ENCODE results near the gene NFATC2IP.
"Not testable (repeated sequence)": the region's sequence is repeated elsewhere in the genome, so short reads cannot be mapped to it uniquely, and the experiment has no call there.

Gene NFATC2IP

DNA sequence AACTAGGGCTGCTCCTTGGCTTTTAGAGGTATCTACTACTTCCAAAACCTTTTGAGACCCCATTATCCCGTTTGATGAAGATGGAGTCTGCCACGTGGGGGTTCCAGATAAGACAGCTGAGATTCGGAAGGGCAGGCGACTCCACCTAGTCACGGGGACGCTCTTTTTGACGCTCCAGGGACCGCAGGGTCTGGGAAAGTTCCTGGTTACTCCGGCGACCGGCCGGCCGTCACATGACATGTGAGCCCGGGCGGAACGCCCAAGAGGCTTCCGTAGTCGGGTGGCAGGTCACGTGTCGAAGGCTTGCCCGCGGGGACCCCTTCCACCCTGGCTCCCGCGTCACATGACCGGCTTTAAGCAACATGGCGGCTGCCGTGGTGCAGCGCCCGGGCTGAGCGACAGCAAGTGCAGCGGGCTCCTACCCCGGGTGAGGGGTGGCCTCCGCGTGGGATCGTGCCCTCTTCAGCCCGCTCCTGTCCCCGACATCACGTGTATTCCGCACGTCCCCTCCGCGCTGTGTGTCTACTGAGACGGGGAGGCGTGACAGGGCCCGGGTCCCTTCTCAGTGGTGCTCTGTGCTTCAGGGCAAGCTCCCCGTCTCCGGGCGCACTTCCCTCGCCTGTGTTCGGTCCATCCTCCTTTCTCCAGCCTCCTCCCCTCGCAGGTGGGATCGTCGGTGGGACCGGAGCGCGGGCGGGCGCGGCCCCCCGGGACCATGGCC is 23.9 kb downstream of the NFATC2IP start, which contains the start of gene SPNS1:
Gene SPNS1 (plus strand): TSS at position 342 of the 721 bp plus-strand sequence. CDS start 374 bp downstream, at position 716.
- peak; percentile 89 for DNase-seq

DNA sequence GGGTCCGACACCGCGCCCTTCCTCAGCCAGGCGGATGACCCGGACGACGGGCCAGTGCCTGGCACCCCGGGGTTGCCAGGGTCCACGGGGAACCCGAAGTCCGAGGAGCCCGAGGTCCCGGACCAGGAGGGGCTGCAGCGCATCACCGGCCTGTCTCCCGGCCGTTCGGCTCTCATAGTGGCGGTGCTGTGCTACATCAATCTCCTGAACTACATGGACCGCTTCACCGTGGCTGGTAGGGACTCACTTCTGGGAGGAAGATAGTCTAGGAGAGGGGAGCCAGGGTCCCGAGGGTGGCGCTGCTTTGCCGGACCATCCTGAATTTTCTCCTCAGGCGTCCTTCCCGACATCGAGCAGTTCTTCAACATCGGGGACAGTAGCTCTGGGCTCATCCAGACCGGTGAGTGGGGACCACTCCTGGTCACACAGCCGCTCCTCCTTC is 24.4 kb downstream of the NFATC2IP start:
- no peak for DNase-seq

DNA sequence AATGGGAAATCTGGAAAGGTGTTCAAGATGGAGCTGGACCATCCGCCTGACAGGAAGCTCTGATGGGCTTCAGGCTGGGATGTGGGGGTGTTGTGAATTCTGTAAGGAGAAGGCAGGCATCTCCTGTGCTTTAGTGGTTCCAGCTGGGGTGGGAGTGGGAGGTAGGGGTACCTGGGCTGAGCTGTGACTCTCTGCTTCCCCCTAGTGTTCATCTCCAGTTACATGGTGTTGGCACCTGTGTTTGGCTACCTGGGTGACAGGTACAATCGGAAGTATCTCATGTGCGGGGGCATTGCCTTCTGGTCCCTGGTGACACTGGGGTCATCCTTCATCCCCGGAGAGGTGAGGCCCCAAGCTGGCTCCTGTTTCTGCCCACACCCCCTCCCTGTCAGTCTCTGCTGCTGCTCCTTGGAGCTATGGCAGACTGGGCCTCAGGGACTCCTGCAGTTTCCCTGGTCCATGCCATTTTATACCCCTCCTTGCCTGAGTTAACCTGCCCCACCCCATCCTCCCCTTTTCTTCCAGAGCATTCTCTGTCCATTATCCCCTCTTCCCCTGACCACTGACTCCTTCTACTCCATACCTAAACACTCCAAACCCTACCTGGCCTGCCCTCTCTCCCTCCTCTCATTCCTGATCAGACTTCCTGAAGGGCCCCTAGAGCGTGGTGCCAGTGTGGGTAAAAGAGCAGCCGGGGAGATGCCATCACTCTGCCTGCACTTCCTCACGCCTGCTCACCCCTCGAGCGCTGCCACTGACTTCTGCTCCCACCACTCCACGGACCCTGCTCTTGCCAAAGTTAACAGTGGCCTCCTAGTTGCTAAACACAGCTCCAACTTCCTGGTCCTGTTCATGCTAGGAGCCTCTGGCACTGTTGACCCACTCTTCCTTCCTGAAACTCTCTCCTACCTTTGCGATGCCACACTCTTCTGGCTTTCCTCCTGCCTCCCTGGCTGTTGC is 27.2 kb downstream of the NFATC2IP start:
- DNase-seq, result no peak

DNA sequence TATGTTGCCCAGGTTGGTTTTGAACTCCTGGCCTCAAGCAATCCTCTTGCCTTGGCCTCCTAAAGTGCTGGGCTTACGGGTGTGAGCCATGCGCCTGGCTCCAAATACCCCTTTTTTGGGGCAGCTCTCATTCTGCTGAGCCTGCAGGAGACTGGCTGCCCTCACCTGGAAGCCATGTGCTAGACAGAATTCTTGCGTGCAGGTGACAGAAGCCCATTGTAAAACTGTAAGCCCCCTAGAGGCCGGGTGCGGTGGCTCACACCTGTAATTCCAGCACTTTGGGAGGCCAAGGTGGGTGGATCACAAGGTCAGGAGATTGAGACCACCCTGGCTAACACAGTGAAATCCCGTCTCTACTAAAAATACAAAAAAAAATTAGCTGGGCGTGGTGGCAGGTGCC is 29.6 kb downstream of the NFATC2IP start:
- not testable (repeated sequence) for DNase-seq

DNA sequence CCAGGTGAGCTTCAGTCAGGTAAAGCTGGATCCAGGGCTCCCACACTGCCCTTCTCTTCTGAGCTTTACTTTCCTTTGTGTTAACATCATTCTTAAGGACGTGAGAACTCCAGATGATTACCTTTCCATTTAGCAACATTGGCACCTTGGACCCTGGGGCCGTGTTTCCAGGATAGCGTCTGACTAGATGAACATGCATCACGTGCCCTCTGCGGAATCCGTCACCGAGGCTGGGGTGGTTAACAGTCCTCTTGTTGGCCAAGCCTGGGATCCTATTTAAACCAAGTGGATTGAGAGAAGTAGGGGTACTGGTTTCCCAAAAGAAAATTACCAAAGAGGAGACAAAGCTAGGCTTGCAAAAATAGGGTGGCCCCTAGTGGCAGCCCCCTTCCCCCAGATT is 30.2 kb downstream of the NFATC2IP start:
- no peak for DNase-seq

DNA sequence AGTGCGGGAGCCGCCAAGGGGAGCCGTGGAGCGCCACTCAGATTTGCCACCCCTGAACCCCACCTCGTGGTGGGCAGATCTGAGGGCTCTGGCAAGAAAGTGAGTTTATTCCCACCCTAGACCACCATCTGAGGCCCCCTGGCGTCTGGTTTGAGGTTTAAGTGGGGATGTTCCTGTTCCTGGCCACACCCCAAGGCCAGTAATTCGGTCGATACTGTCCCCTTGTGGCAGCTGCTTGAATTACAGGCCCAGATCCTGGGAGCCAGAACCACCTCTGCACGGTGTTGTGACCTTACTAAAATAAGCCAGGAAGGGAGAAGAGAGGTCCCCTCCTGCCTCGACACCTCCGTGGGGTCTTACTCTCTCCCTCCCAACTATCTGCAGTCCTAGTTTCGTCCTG is 30.8 kb downstream of the NFATC2IP start:
- DNase-seq, result no peak

DNA sequence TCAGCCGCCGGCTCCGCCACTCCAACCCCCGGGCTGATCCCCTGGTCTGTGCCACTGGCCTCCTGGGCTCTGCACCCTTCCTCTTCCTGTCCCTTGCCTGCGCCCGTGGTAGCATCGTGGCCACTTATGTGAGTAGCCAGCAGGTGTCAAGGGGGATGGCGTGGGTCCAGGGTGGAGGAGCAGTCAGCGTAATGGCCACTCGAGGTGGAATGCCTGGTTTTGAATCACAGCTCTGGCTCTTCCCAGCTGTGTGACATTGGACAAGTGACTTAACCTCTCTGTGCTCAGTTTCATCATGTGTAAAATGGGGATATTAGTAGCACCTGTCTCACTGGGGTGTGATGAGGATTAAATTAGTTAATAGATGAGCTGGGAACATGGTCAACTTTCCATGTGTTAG is 31.7 kb downstream of the NFATC2IP start:
- DNase-seq, result no peak

DNA sequence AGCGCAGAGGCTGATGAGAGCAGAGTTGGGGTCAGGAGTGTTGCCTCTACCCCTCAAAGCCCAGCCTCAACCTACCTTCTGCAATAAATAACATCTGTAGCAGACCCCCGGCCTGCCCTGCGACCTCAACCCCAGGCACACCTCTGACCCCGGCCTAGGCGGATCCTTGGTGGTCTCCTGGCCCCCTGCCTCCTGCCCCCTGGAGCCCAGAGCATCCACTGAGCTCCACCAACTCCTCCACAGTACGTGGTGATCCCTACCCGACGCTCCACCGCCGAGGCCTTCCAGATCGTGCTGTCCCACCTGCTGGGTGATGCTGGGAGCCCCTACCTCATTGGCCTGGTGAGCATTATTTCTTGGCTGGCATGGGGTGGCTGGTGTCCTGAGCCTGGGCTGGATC is 32.2 kb downstream of the NFATC2IP start:
- no peak for DNase-seq

DNA sequence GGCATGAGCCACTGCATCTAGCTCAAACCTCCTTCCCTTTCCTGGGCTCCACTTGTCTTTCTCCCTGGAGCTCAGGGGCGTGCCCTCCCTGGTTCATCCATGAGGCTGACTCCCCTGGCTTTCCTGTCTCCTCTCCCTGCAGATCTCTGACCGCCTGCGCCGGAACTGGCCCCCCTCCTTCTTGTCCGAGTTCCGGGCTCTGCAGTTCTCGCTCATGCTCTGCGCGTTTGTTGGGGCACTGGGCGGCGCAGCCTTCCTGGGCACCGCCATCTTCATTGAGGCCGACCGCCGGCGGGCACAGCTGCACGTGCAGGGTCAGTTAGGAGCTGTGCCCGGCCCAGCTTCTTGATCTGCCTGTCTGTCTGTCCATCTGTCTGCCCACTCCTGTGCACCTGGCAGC is 32.9 kb downstream of the NFATC2IP start:
- no peak for DNase-seq

DNA sequence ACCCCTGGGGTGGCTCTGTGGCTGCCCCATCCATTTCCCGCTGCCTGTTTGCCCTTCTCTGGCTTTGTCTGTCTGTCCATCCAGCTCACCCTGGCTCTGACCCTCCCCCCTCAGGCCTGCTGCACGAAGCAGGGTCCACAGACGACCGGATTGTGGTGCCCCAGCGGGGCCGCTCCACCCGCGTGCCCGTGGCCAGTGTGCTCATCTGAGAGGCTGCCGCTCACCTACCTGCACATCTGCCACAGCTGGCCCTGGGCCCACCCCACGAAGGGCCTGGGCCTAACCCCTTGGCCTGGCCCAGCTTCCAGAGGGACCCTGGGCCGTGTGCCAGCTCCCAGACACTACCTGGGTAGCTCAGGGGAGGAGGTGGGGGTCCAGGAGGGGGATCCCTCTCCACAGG is 33.4 kb downstream of the NFATC2IP start:
- DNase-seq, result no peak

DNA sequence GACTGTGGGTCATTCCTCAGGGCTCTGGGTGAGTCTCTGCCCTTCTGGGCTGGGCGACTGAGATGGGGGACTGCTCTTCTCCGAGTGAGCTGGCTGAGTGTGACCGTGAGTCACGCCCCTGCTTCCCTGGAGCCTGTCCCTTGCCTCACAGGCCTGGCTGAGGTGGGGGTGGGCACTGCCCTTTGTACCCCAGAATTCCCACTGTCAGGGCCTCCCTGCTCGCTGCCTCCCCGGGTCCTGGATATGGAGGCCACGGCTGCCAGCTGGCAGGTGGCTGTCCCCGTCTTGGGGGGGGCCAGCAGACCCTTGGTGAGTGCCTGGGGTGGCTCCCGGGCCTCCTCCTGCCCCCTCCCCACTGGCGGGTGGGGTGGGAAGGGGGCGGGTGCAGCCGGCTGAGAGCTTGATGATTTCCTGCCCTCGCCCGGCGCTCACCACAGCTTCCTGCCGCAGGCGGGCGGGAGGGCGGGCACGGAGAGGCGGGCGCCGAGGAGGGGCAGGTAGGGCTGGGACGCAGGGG is 33.9 kb downstream of the NFATC2IP start, which contains the start of gene LAT:
Gene LAT (plus strand): TSS at position 434 of the 517 bp plus-strand sequence. CDS start 366 bp downstream, outside the sequence.
- peak; percentile 85 for DNase-seq

DNA sequence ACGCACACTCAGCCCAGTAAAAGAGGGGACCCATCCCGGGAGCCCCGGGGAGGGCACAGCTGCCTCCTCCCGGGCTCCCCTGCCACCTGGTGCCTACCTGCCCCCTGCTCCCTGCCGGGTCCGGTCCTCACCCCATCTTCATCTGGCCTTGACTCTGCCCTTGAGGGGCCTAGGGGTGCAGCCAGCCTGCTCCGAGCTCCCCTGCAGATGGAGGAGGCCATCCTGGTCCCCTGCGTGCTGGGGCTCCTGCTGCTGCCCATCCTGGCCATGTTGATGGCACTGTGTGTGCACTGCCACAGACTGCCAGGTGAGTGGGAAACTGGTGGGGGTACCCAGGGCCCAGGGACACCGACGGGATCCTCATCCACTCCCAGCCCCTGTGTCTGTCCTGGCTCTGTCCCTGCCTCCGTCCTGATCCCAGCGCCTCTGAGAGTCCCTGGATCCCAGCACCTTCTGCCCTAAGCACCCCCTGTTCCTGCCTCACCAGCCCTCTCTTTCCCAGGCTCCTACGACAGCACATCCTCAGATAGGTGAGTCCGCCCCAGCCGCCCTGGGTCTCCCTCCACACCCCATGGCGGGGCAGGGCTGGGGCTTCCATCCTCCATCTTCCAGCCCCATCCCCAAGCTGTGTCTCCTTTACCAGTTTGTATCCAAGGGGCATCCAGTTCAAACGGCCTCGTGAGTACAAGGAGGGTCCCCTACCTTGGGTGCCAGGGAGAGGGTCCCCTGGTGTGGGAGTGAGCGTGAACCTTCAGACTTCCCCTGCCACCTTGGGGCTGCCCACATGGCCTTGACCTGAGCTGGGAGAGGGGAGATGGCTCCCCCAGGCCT is 34.7 kb downstream of the NFATC2IP start:
- DNase-seq, result peak; percentile 25

DNA sequence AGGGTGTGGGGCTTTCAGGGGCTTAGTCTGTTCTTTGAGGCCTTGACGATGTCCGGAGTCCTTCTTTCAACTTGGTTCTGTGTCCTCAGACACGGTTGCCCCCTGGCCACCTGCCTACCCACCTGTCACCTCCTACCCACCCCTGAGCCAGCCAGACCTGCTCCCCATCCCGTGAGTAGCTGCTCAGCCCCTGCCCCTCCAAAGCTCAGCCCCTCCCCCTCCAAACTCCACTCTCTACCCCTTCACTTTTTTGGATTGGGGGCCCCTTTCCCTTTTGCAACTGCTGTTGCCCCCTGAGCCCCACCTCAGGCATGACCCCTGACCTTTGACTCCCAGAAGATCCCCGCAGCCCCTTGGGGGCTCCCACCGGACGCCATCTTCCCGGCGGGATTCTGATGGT is 35.3 kb downstream of the NFATC2IP start:
- no peak for DNase-seq

DNA sequence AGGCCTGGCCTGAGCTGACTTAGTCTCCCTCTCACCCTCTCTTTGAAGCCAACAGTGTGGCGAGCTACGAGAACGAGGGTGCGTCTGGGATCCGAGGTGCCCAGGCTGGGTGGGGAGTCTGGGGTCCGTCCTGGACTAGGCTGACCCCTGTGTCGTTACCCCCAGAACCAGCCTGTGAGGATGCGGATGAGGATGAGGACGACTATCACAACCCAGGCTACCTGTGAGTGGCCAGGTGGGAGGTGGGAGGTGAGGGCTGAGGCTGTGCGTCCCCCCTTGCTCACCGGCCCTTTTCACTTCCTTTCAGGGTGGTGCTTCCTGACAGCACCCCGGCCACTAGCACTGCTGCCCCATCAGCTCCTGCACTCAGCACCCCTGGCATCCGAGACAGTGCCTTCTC is 35.8 kb downstream of the NFATC2IP start:
- DNase-seq, result no peak

DNA sequence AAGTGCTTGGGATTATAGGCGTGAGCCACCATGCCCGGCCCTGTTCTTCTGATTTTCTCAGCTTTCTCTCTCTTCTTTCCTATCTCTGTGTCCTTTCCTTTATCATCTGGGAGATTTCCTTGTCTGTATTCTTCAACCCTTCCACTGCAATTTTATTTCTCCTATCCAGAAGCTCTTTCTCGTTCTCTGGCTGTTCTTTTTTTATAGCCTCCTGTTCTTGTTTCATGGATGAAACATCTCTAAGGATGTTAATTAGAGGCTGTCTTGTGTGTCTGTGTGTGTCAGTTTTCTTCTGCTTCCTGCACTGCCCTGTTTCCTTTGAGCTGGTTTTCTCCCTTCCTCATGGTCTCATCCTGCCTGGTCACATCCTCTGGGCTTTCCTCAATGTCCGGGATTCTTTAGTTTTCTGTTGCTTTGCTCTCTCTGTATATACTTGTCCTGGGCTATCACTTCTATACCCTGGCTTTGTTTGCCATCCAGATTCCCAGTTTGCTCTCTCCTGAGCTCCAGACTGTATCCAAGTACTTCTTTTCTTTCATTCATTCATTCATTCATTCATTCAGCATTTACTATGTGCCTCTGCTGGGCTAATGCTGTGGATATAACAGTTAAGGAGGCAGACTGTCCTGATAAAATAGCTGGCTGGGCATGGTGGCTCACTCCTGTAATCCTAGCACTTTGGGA is 36.6 kb downstream of the NFATC2IP start:
- DNase-seq, result no peak

DNA sequence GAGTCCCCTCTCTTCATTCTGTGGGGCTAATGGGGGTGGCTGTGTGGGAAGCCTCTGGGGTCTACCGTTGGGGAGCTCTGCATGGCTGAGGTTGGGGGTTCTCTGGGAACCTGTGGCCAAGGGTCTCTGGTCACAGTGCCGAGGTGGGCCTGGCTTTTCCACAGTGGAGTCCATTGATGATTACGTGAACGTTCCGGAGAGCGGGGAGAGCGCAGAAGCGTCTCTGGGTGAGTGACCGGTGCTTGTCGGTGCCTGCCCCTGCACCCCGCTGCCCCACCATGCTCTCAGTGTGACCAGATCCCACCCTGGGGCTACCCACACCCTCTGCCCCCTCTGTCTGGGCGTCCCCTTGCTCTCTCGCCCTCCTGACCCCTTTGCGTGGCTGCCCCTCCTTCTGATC is 38.6 kb downstream of the NFATC2IP start:
- DNase-seq, result no peak

DNA sequence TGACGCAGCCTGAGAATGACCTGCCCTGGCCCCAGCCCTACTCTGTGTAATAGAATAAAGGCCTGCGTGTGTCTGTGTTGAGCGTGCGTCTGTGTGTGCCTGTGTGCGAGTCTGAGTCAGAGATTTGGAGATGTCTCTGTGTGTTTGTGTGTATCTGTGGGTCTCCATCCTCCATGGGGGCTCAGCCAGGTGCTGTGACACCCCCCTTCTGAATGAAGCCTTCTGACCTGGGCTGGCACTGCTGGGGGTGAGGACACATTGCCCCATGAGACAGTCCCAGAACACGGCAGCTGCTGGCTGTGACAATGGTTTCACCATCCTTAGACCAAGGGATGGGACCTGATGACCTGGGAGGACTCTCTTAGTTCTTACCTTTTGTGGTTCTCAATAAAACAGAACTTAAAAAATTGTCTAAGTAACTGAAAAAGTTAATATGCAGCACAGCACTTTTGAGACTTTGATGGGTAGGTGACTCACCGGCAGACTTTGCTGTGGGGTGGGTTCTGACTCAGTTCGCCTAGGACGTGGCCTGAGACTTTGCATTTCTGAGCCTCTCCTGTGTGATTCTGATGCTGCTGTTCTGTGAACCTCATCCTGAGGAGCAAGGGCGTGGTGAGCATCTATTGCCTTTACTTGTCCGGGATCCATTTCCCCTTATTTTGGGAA is 39.8 kb downstream of the NFATC2IP start:
- peak; percentile 59 for DNase-seq

DNA sequence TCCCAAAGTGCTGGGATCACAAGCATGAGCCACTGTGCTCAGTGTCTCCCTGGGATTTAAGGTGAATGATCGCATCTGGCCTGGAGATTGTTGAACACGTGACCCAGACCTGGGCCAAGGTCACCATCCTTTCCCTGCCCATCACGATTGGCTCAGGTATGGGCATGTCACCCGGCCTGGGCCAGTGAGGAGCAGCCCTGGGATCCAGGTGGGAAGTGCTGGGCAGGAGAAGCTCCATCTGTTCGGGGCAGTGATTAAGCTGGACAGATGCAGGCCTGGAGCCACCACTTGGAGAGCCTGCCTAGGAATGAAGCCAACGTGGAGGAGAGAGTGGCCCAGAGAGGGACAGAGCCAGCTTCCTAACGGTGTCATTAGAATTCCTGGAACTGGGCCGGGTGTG is 41.0 kb downstream of the NFATC2IP start:
- no peak for DNase-seq

DNA sequence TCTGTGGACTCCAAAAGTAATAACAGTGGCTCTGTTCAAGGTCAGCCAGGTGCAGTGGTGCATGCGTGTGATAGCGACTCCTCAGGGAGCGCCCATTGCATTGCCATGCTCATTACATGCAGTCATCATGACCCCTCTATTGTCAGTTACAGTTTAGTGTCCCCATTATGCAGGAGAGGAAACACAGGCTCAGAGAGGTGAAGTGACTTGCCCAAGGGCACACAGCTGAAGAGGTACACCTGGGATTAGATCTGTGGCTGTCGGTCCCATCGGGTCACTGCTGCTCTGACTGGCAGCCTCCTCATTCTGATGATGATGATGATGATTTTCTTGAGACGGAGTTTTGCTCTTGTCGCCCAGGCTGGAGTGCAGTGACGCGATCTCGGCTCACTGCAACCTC is 41.8 kb downstream of the NFATC2IP start:
- DNase-seq, result no peak

DNA sequence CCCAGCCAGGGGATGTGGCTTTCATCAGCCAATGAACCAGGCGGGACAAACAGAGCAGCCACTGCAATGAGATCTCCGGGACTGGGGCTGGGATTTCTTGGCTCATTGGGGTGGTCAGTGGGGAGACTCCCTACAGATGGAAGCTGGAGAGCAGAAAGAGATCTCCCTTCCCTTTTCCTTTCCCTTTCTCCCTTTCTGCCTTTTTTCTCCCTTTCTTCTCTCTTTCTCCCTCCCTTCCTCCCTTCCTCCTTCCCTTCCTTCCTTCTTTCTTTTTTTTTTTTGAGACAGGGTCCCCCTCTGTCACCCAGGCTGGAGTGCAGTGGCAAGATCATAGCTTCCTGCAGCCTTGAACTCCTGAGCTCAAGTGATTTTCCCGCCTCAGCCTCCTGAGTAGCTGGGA is 48.1 kb downstream of the NFATC2IP start:
- DNase-seq, result no peak

DNA sequence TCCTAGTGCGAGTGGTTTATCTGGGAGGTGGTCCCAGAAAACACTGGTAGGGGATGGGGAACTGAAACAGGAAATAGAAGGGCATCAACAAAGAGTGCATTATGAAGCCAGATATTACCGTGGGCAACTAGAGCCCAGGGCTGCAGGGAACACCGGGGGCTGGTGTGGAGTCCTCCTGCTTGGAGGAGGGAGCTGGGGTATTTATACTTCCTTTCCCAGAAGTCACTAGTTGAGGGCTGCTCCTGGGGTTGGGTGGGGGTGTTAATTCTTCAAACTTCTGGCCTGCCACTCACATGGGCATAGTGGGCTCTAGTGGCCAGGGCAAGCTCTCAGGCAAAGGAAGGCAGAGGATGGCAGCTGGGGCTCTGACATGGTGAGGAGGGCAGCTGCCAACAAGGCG is 48.8 kb downstream of the NFATC2IP start:
- no peak for DNase-seq
